Neural cell (in vitro differentiated cells): ENCODE measurements around the gene MUC5B. TPM values are rescaled to one million over a fixed set of nuclear protein-coding genes. Genes with fewer than 3 reads are reported as not detected.

Source experiments
- H2AFZ ChIP-seq: fragments of 200-600, 300-800 bp; sonication (generic), shearing (Covaris generic); 2 replicates; pipeline ENCODE4 v1.6.0; 2014; ENCODE audit warnings: low read depth, mild to moderate bottlenecking, antibody characterized with exemption, low read length, moderate library complexity
- H3F3A ChIP-seq: fragments of 200-600 bp; shearing (Covaris generic); 2 replicates; pipeline ENCODE4 v1.6.1; 2016; ENCODE audit warnings: mild to moderate bottlenecking, moderate library complexity, mixed read lengths, antibody characterized with exemption, low read length; ENCODE audit not compliant: insufficient read depth, poor library complexity, severe bottlenecking
- H3K27ac ChIP-seq: fragments of 200-600, 300-800 bp; sonication (generic), shearing (Covaris generic); 2 replicates; pipeline ENCODE4 v1.5.1; 2014; ENCODE audit warnings: mild to moderate bottlenecking, low read length, moderate library complexity
- H3K27me3 ChIP-seq: fragments of 300-800, 200-600 bp; sonication (generic), shearing (Covaris generic); 2 replicates; pipeline ENCODE4 v1.6.0; 2014; ENCODE audit warnings: mild to moderate bottlenecking, low read depth, low read length, moderate library complexity; ENCODE audit not compliant: insufficient read depth
- H3K36me3 ChIP-seq: fragments of 300-800, 200-600 bp; sonication (generic), shearing (Covaris generic); 2 replicates; pipeline ENCODE4 v1.5.1; 2014; ENCODE audit warnings: mild to moderate bottlenecking, antibody characterized with exemption, low read length, moderate library complexity; ENCODE audit not compliant: insufficient read depth
- H3K4me2 ChIP-seq: fragments of 300-800, 200-600 bp; sonication (generic), shearing (Covaris generic); 2 replicates; pipeline ENCODE4 v1.6.0; 2014; ENCODE audit warnings: mild to moderate bottlenecking, low read length
- H3K4me3 ChIP-seq: fragments of 300-800, 200-600 bp; sonication (generic), shearing (Covaris generic); 2 replicates; pipeline ENCODE4 v1.5.1; 2014; ENCODE audit warnings: mild to moderate bottlenecking, low read length, moderate library complexity
- H3K79me2 ChIP-seq: fragments of 200-600 bp; shearing (Covaris generic); replicated peaks from 2 replicates; pipeline ENCODE4 v1.6.0; 2014; ENCODE audit warnings: mild to moderate bottlenecking, low read length, moderate library complexity; ENCODE audit not compliant: insufficient read depth
- H3K9ac ChIP-seq: fragments of 300-800, 200-600 bp; sonication (generic), shearing (Covaris generic); 2 replicates; pipeline ENCODE4 v1.6.1; 2016; ENCODE audit warnings: mild to moderate bottlenecking, low read length, mixed read lengths
- H3K9me2 ChIP-seq: fragments of 200-600 bp; shearing (Covaris generic); 2 replicates; pipeline ENCODE4 v1.6.1; 2016; ENCODE audit warnings: mild to moderate bottlenecking, low read length, mixed read lengths; ENCODE audit not compliant: insufficient read depth
- H3K9me3 ChIP-seq: fragments of 200-600, 300-800 bp; sonication (generic), shearing (Covaris generic); 2 replicates; pipeline ENCODE4 v1.6.1; 2016; ENCODE audit warnings: mild to moderate bottlenecking, mixed run types, low read length, moderate library complexity, mixed read lengths
- H4K20me1 ChIP-seq: fragments of 200-600 bp; shearing (Covaris generic); 2 replicates; pipeline ENCODE4 v1.6.1; 2016; ENCODE audit warnings: mild to moderate bottlenecking, mixed run types; ENCODE audit not compliant: insufficient read depth
- EP300 ChIP-seq: fragments of 450-650 bp; conservative IDR thresholded peaks from 2 replicates; pipeline ENCODE4 v1.6.1; 2014; ENCODE audit warnings: antibody characterized with exemption, mild to moderate bottlenecking, moderate library complexity; ENCODE audit not compliant: poor library complexity, severe bottlenecking
- EZH2 ChIP-seq: fragments of 200-600, 300-800 bp; shearing (Covaris generic), sonication (generic); IDR thresholded peaks from 2 replicates; pipeline ENCODE4 v1.6.1; 2014; ENCODE audit warnings: antibody characterized with exemption, low read length, borderline replicate concordance, mild to moderate bottlenecking; ENCODE audit not compliant: insufficient read depth, poor library complexity, severe bottlenecking
- MXI1 ChIP-seq: fragments of 450-650 bp; conservative IDR thresholded peaks from 2 replicates; pipeline ENCODE4 v1.6.1; 2014; ENCODE audit warnings: antibody characterized with exemption, mild to moderate bottlenecking; ENCODE audit not compliant: poor library complexity, severe bottlenecking
- POLR2AphosphoS5 ChIP-seq: IDR thresholded peaks from 2 replicates; pipeline ENCODE4 v1.6.1; 2012
- RAD21 ChIP-seq: fragments of 450-650 bp; conservative IDR thresholded peaks from 2 replicates; pipeline ENCODE4 v1.6.1; 2014; ENCODE audit warnings: antibody characterized with exemption, mild to moderate bottlenecking, moderate library complexity
- SMC3 ChIP-seq: fragments of 450-650 bp; conservative IDR thresholded peaks from 2 replicates; pipeline ENCODE4 v1.6.1; 2014; ENCODE audit warnings: antibody characterized with exemption, mild to moderate bottlenecking, moderate library complexity; ENCODE audit not compliant: poor library complexity
- TAF1 ChIP-seq: IDR thresholded peaks from 2 replicates; pipeline ENCODE4 v1.6.1; 2012; ENCODE audit warnings: low read depth
- polyA plus RNA-seq: library from polyadenylated mRNA; depleted of rRNA; stranded (reverse); fragments of >200 nt; gene quantifications from 2 replicates; pipeline ENCODE4 v1.2.3, GENCODE V29; 2014
- TF ChIP-seq, protein P1 (sequence below): fragments of 450-650 bp; IDR thresholded peaks from 2 replicates; pipeline ENCODE4 v1.5.1; 2014; ENCODE audit warnings: antibody characterized with exemption, mild to moderate bottlenecking, moderate library complexity; ENCODE audit not compliant: poor library complexity, severe bottlenecking
- TF ChIP-seq, protein P2 (sequence below): IDR thresholded peaks from 2 replicates; pipeline ENCODE4 v1.6.1; 2012; ENCODE audit warnings: borderline replicate concordance

MUC5B gene
- polyA plus RNA-seq, 1 donor from 2014 or later: not detected

DNA sequence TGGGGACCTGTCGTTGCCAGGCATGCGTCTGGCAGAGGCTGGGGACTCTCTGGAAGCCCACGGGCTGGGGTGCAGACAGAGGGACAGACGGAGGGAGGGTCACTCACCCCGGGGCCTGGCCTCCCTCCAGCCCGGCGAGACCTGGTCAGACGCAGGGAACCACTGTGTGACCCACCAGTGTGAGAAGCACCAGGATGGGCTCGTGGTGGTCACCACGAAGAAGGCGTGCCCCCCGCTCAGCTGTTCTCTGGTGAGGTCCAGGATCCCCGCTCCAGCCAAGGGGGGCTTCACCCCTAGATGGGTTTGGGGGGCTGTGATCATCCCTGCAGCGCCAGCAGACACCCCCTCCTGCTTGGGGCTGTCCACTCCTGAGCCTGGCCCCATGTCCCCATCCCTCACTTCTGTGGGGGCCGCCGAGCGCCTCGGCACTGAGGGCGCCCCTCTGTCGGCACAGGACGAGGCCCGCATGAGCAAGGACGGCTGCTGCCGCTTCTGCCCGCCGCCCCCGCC lies 23.6 kb upstream of the MUC5B start:
- Histone ChIP-seq H3K4me3 (no peak overlapping the region), H3F3A (no peaks in the 10 kb centered on the region), H3K4me2 (no peak overlapping the region), H3K9ac (no peak overlapping the region), H3K27ac (no peak overlapping the region), H3K36me3 (no peaks in the 10 kb centered on the region), H4K20me1 (no peaks in the 10 kb centered on the region), H3K79me2 (no peaks in the 10 kb centered on the region), H3K27me3 (no peaks in the 10 kb centered on the region), H2AFZ (no peak overlapping the region), H3K9me2 (no peaks in the 10 kb centered on the region), H3K9me3 (no peaks in the 10 kb centered on the region)
- TF ChIP-seq EZH2: no peak
- TF ChIP-seq MXI1: no peak
- TF ChIP-seq, protein P1, sequence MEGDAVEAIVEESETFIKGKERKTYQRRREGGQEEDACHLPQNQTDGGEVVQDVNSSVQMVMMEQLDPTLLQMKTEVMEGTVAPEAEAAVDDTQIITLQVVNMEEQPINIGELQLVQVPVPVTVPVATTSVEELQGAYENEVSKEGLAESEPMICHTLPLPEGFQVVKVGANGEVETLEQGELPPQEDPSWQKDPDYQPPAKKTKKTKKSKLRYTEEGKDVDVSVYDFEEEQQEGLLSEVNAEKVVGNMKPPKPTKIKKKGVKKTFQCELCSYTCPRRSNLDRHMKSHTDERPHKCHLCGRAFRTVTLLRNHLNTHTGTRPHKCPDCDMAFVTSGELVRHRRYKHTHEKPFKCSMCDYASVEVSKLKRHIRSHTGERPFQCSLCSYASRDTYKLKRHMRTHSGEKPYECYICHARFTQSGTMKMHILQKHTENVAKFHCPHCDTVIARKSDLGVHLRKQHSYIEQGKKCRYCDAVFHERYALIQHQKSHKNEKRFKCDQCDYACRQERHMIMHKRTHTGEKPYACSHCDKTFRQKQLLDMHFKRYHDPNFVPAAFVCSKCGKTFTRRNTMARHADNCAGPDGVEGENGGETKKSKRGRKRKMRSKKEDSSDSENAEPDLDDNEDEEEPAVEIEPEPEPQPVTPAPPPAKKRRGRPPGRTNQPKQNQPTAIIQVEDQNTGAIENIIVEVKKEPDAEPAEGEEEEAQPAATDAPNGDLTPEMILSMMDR: no peak
- no peak for TF ChIP-seq EP300
- TF ChIP-seq SMC3: no peak
- no peak for TF ChIP-seq TAF1
- TF ChIP-seq RAD21: no peak
- no peak for TF ChIP-seq POLR2AphosphoS5
- TF ChIP-seq, protein P2, sequence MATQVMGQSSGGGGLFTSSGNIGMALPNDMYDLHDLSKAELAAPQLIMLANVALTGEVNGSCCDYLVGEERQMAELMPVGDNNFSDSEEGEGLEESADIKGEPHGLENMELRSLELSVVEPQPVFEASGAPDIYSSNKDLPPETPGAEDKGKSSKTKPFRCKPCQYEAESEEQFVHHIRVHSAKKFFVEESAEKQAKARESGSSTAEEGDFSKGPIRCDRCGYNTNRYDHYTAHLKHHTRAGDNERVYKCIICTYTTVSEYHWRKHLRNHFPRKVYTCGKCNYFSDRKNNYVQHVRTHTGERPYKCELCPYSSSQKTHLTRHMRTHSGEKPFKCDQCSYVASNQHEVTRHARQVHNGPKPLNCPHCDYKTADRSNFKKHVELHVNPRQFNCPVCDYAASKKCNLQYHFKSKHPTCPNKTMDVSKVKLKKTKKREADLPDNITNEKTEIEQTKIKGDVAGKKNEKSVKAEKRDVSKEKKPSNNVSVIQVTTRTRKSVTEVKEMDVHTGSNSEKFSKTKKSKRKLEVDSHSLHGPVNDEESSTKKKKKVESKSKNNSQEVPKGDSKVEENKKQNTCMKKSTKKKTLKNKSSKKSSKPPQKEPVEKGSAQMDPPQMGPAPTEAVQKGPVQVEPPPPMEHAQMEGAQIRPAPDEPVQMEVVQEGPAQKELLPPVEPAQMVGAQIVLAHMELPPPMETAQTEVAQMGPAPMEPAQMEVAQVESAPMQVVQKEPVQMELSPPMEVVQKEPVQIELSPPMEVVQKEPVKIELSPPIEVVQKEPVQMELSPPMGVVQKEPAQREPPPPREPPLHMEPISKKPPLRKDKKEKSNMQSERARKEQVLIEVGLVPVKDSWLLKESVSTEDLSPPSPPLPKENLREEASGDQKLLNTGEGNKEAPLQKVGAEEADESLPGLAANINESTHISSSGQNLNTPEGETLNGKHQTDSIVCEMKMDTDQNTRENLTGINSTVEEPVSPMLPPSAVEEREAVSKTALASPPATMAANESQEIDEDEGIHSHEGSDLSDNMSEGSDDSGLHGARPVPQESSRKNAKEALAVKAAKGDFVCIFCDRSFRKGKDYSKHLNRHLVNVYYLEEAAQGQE: no peak

DNA sequence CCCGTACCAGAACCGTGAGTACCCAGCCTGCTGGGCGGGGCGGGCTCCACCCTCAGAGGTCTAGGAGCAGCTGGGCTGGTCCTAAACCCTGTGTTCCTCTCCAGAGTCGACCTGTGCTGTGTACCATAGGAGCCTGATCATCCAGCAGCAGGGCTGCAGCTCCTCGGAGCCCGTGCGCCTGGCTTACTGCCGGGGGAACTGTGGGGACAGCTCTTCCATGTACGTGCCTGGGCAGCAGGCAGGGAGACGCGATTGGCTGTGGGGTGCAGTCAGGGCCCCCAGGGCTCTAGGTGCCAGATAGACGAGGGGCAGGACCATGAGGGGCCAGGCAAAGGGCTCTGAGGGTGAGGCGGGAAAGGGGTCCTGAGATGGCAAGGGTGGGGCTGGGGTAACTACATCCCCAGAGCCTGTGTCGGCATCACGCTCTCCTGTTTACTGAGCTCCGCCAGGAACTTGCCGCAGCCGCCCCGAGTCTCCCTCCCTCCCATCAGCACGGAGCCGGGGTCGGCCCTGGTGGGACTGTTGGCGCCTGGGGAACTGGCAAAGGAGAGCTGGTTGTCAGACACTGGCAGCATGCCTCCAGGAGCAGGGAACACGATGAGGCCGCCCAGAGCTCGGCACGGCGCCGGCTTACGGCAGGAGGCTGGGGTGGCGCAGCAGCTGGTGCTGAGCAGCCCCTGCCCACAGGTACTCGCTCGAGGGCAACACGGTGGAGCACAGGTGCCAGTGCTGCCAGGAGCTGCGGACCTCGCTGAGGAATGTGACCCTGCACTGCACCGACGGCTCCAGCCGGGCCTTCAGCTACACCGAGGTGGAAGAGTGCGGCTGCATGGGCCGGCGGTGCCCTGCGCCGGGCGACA lies 22.9 kb upstream of the MUC5B start:
- Histone ChIP-seq H3K9me2 (no peaks in the 10 kb centered on the region), H3K79me2 (no peaks in the 10 kb centered on the region), H3K9ac (no peak overlapping the region), H3F3A (no peaks in the 10 kb centered on the region), H3K27me3 (no peaks in the 10 kb centered on the region), H3K9me3 (no peaks in the 10 kb centered on the region), H2AFZ (no peak overlapping the region), H3K27ac (no peak overlapping the region), H3K4me3 (no peak overlapping the region), H3K36me3 (no peaks in the 10 kb centered on the region), H3K4me2 (no peak overlapping the region), H4K20me1 (no peaks in the 10 kb centered on the region)
- TF ChIP-seq EZH2 (no peak), RAD21 (no peak), TAF1 (no peak)
